GM15510 (cell line): ENCODE measurements around the gene B4GALT4.

Experiments used
- POLR2A ChIP-seq: IDR thresholded peaks from 3 replicates; pipeline ENCODE4 v1.6.1; 2011; ENCODE audit warnings: borderline replicate concordance; ENCODE audit not compliant: insufficient read length; ENCODE audit errors: extremely low read depth

Gene B4GALT4

DNA sequence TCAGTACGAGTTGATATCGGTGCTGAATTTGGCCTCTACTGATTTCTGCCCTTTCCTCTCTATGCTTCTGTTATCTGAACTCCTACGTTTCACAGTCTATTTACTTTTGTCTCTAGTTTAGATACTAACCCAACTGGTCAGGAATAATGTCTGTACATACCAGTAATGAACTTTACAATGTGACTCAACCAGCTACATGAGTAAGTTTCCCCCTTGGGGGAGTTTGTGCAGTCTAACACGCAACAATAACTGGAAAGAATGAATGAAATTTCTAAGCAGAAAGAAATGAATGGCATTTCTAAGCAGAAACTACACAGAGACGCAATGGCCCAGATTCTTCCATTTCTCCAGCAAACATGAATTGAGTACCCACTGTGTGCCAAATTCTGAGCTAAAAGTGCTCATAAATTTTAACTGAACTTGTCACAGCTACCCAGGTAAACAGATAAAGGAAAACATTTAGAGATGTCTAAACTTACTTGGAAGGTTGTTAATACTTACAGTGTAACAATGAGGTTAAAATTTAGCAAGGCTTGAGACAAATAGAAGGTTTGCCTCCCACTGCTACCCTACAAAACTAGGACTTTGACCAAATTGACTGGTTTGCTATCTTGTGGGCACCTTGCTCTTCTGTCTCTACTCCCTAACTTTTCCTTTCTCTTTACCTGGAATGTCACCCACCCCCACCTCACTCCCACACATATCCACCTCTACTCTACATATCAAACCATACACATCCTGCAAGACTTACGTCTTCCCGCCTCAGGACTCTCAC is 55.7 kb downstream of the B4GALT4 start:
- TF ChIP-seq POLR2A, result no peak

DNA sequence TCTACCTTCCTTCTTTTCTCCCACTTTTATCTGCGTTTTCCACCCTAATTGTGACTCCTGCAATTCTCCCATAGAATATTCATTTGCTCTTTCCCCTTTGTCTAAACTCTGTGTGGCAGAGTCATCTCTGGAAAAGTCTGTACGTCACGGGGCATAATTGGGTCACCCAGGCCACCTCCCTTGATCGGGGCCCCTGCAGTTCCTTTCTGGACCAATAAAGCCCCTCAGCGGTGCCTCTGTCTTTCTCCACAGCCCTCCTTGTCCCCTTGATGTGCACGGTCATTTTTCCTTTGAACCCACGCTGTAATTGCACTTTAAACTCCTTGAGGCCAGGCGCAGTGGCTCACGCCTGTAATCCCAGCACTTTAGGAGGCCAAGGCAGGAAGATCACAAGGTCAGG is 56.6 kb downstream of the B4GALT4 start:
- no peak for TF ChIP-seq POLR2A

DNA sequence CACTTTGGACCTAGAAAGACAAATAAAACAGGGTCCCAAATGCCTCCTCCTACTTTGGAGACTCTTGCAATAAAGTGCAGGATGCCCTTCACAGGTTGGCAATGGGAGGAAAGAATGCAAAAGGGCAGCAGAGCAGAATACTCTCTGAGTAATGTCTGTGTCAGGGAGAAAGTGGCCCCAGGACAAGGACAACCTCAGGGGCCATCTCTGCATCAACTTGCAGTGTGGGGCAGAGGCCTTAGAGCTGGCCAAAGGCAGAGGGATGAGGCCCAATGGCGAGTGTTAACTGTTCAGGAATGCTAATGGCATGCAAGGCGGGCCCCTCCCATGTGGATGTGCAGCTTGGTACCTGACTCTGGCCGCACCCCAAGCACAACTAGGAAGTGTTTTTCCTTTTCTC is 58.9 kb downstream of the B4GALT4 start:
- no peak for TF ChIP-seq POLR2A

DNA sequence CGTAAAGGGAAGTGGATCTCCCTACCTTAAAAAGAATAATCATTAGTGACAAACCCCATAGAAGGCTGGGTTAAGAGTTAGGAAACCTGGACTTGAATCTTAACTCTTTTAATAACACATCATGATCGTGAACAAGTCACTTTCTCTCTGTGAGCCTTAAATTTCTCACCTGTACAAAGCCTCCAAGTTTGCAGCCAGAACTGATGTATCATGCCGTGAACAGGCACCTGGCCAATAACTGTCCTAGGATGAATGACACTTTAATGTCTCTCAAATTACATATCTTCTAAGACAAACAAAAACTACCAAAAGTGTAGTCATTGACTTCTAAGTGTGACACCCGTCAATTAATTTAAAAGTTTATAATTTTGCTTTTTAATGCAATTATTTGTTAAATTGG is 63.4 kb downstream of the B4GALT4 start:
- no peak for TF ChIP-seq POLR2A

DNA sequence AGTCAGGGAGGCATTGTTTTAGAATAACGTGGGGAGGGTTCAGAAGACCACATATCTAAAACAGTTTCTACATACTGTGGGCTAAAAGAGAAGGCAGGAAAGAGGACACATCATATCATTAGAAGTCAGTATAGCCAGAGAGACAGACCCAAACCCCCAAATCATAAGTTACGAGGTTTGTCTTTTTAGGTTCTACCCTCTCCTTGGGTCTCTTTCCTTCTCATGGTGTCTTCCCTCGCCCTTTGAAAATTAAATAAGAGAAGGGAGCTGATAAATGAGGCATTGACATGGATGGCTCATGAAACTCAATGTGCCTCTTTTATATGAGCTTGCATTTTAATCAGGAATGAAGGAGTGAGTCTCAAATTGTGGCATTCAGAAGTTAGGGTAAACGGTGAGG is 63.9 kb downstream of the B4GALT4 start:
- no peak for TF ChIP-seq POLR2A

DNA sequence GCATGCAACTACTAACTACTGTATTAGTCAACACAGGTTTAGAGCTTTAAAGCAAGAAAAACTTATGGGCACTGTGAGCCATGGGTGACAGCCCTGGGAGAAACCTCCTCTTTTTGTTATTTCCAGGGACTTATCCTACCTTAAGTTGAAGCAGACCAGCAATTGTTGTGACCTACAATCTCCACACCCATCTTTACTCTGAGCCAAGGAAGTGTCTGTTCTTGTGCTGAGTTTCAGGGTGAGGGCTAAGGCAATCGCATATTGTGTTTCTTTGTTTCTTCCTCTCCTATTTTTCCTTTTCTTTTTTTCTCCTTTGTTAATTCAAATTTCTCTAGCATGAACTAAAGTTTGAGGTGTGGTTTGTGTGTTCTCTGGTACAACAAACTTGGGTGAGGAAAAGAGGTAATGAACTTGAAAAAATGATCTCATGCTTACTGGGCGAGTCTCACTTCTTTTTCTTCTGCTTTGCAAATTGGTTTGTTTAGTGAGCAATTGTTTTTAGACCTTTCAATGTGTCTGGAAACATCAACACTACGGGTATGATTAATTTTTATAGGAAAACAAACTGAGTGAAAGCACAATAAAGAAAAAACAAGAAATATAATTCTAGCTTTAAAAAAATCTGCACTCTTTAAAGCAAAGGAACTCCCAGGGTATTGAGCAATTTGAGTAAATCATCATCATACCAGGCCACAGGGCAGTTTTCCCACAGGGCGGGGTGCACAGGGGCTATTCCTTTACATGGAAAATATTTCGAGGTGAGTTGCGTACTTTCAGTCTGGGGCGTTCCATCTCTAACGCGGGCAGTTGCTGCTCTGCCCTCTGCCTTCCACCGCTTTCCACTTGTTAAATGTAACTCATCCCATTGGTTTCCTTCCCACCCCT is 64.6 kb downstream of the B4GALT4 start:
- TF ChIP-seq POLR2A, result no peak

DNA sequence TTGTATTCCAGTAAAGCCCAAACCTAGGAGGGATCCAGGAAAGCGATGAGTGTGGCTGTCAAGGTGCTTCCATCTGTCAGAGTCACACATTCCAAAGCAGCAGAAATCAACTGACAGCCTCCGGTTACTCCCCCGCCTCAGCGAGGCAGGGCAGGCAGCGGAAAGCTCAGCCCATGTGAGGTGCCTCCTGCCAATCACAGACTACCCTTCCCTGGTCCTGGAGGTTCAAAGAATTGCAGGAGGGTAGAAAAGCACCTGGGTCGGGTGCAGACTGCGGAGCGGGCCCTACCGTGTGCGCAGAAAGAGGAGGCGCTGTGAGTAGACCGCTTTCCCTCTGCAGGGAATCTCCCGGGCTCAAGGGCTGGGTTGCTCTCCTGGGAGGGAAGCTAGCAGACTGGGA is 67.4 kb downstream of the B4GALT4 start, which contains the start of gene UPK1B:
Gene UPK1B (plus strand): TSS at position 274 of the 400 bp plus-strand sequence. CDS start 13,144 bp downstream, outside the sequence.
- TF ChIP-seq POLR2A, result no peak

DNA sequence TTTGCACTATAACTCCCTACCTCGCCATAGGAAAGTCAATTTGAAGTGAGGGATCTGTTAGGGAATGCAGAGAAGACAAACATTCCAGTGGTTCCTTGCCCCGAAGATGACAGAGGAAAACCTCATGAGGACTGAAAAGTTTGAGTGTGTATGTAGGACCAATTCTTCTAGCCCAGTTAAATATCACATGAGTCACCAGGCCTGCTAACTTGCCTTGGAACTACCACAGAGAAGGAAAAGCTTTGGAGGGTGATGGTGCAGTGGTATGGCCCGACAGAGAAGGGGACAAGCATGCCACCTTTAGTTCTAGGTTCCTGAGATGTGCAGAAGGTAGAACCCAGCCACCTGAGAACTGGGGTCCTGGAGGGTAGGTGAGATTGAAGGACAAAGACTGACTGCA is 69.9 kb downstream of the B4GALT4 start:
- no peak for TF ChIP-seq POLR2A
